NCI-H146 (cell line): ENCODE data around the gene NKAIN4.

Source experiments
- DNase-seq: peaks from one replicate; lab custom pipeline; 2025; lab: John Stamatoyannopoulos, UW

Gene NKAIN4

GRCh38 chr20:63288581-63289251, 34.5 kb upstream of the NKAIN4 start:
- no peak for DNase-seq

GRCh38 chr20:63287697-63288580, 33.7 kb upstream of the NKAIN4 start:
- no peak for DNase-seq

GRCh38 chr20:63286781-63287696, 32.8 kb upstream of the NKAIN4 start:
- DNase-seq, result no peak

- DNase-seq, result no peak
These were observed 31.7 kb upstream of the NKAIN4 start for GRCh38 chr20:63285636-63286615.

GRCh38 chr20:63284981-63285524, 30.8 kb upstream of the NKAIN4 start:
- no peak for DNase-seq

GRCh38 chr20:63284544-63284949, 30.3 kb upstream of the NKAIN4 start:
- DNase-seq, result no peak

GRCh38 chr20:63284083-63284440, 29.8 kb upstream of the NKAIN4 start:
- no peak for DNase-seq

- no peak for DNase-seq
These were observed 29.3 kb upstream of the NKAIN4 start for GRCh38 chr20:63283397-63284082.

- DNase-seq, result no peak
These were observed 28.7 kb upstream of the NKAIN4 start for GRCh38 chr20:63282946-63283345.

- DNase-seq, result no peak
These were observed 27.7 kb upstream of the NKAIN4 start for GRCh38 chr20:63281742-63282665.

GRCh38 chr20:63280929-63281545, 26.8 kb upstream of the NKAIN4 start:
- DNase-seq, result no peak

GRCh38 chr20:63280371-63280770, 26.1 kb upstream of the NKAIN4 start:
- DNase-seq, result no peak

GRCh38 chr20:63279931-63280330, 25.7 kb upstream of the NKAIN4 start:
- DNase-seq, result no peak

GRCh38 chr20:63278661-63279060, 24.4 kb upstream of the NKAIN4 start:
- no peak for DNase-seq

- no peak for DNase-seq
These were observed 23.4 kb upstream of the NKAIN4 start for GRCh38 chr20:63277466-63278272.

- no peak for DNase-seq
These were observed 22.7 kb upstream of the NKAIN4 start for GRCh38 chr20:63276956-63277355.

GRCh38 chr20:63275825-63276224, 21.6 kb upstream of the NKAIN4 start:
- no peak for DNase-seq
